Rectal smooth muscle tissue (tissue), 1 donor: Measurements from ENCODE around the gene CLBA1.

Experiments used
- H3K27ac ChIP-seq: one replicate; pipeline ENCODE4 v1.7.0; 2013; ENCODE audit warnings: low read depth, low read length, inconsistent platforms
- H3K27me3 ChIP-seq: one replicate; pipeline ENCODE4 v1.7.0; 2013; ENCODE audit warnings: low read length; ENCODE audit not compliant: control insufficient read depth, insufficient read depth
- H3K36me3 ChIP-seq: one replicate; pipeline ENCODE4 v1.7.0; 2013; ENCODE audit warnings: low read length; ENCODE audit not compliant: control insufficient read depth, insufficient read depth
- H3K4me1 ChIP-seq: one replicate; pipeline ENCODE4 v1.7.0; 2013; ENCODE audit warnings: low read length; ENCODE audit not compliant: control insufficient read depth, insufficient read depth
- H3K4me3 ChIP-seq: one replicate; pipeline ENCODE4 v1.7.0; 2013; ENCODE audit warnings: low read length
- H3K9ac ChIP-seq: one replicate; pipeline ENCODE4 v1.7.0; 2013; ENCODE audit warnings: low read length

CLBA1 gene

DNA sequence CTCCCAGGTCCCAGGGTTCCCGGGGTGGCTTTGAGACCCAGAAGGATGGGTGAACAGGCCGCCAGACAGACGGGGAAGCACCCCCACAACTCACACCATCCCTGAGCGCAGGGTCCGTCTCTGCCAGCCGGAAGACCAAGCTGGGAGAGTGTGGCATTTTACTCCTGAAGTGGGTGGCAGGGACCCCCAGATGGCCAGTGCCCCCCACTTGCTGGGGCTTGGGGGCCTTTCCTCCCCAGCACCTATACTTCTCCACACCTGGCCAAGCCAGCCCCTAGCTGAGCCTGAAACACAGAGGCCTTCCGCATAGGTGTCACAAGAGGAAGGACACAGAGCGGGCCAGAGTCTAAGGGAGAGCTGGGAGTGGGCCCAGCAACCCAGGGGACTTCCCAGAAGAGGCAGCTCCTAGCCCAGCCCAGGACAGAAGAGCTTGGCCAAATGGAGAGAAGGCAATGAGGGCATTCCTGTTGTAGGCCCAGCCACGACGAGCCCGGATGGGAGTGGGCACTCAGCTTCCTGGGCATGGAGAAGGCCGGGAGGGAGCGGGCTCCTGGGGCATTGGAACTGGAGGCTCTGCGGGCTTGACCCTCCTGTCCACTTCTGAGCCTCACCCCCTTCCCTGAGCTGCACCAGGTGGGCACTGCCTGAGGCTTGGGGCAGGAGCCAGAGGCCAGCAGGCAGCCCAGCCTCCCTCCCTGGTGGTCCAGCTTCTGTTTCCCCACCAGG, 10.8 kb upstream of the CLBA1 start:
- H3K9ac ChIP-seq = no peak overlapping the region
- H3K27me3 ChIP-seq = peaks cover 7% of the 10 kb centered on the region
- no peaks in the 10 kb centered on the region for H3K36me3 ChIP-seq
- H3K4me1 ChIP-seq = peaks cover 60% of the 10 kb centered on the region
- no peak overlapping the region for H3K4me3 ChIP-seq
- peak overlapping the region; percentile 97 for H3K27ac ChIP-seq

GRCh38 chr14:104975481-104976197, 9.9 kb upstream of the CLBA1 start:
- no peak overlapping the region for H3K4me3 ChIP-seq
- H3K27ac ChIP-seq = peak overlapping the region; percentile 29
- H3K36me3 ChIP-seq = no peaks in the 10 kb centered on the region
- peaks cover 62% of the 10 kb centered on the region for H3K4me1 ChIP-seq
- peaks cover 7% of the 10 kb centered on the region for H3K27me3 ChIP-seq
- no peak overlapping the region for H3K9ac ChIP-seq

DNA sequence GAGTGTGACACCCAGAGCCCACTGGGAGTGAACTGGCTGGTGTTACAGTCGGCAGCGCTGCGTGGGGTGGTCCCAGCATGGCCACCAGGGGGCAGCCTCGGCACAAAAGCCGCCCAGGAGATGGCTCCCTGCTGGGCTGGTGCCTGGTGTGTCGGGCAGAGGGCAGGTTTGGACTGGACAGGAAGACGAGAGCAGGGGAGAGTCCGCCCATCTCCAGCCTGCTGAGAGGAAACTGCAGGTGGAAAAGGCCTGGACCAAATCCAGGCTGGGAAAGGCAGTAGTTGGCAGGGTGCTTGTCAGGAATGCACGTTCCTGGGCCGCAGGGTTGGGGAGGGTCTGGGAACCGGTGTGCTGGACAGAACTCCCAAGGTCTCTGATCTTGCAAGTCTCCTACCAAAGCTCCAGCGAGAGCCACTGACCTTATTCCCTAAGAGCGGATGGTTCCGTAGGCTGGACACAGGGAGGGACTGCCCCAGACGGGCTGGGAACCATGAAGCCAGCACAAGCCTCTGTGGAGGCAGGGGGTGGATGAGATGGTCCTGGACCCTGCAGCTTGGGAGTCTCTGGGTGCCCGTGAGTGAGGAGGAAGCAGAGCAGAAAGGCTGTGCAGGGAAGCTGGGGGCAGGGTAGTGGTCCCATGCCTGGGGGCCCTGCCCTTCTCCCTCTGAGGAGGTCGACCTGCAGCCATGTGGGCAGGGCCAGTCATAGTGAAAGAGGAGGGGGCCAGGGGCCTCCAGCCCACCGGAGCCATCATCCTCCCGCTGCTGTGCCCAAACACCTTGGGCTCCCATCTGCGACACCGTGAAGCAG, 9.2 kb upstream of the CLBA1 start:
- Histone ChIP-seq H3K4me3 (no peak overlapping the region), H3K36me3 (no peaks in the 10 kb centered on the region), H3K9ac (no peak overlapping the region), H3K27ac (no peak overlapping the region), H3K27me3 (peaks cover 7% of the 10 kb centered on the region), H3K4me1 (peaks cover 55% of the 10 kb centered on the region)

DNA sequence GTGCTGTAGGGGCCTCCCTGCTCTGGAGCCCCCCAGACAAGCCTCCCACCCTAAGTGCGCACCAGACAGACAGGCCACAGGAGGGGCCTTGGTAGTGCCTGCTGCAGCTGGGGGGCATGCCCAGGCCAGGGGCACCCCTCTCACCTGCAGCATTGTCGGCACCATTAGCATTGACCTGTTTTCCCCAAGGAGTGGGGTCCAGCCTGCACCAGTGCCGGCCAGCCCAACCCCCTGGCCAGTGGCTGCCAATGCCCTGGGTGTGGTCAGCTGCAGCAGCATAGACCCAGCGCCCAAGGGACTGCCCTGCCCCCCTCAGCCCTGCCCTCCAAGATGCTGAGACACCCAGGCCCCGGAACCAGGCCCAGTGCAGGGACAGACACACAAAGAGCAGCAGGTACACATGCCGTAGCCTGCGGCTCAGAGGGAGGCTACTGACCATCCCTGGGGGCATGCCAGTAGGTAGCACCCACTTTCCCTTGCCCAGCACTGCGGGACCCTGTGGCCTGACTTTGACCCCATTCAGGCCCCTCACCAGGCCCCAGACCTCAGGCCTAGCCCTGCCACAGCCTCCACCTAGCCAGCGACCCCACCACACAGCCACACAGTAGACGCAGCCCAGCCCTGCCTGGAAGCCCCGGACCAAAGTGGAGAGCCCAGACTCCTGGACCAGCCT, 8.4 kb upstream of the CLBA1 start:
- Histone ChIP-seq H3K27ac (peak overlapping the region; percentile 32), H3K4me3 (peak overlapping the region; percentile 66), H3K36me3 (no peaks in the 10 kb centered on the region), H3K9ac (no peak overlapping the region), H3K4me1 (peaks cover 47% of the 10 kb centered on the region), H3K27me3 (peaks cover 7% of the 10 kb centered on the region)

- no peak within 1 kb of the TSS for H3K9ac ChIP-seq
- H3K4me1 ChIP-seq = peaks cover 39% of the 10 kb centered on the region
- H3K36me3 ChIP-seq = no peaks in the 10 kb centered on the region
- H3K27ac ChIP-seq = peak within 1 kb of the TSS; percentile 32
- peaks cover 7% of the 10 kb centered on the region for H3K27me3 ChIP-seq
- peak within 1 kb of the TSS; percentile 66 for H3K4me3 ChIP-seq
These were observed 7.6 kb upstream of the CLBA1 start, which contains the start of gene AHNAK2 for GRCh38 chr14:104977681-104978653. Gene AHNAK2 (minus strand): TSS chr14:104978374. CDS start chr14:104978237, 137 bp downstream.

GRCh38 chr14:104978746-104979691, 6.6 kb upstream of the CLBA1 start:
- Histone ChIP-seq H3K27ac (peak overlapping the region; percentile 39), H3K36me3 (no peaks in the 10 kb centered on the region), H3K27me3 (peaks cover 7% of the 10 kb centered on the region), H3K4me3 (no peak overlapping the region), H3K4me1 (peaks cover 32% of the 10 kb centered on the region), H3K9ac (no peak overlapping the region)

- Histone ChIP-seq H3K36me3 (no peaks in the 10 kb centered on the region), H3K4me3 (no peak overlapping the region), H3K27ac (peak overlapping the region; percentile 39), H3K27me3 (peaks cover 7% of the 10 kb centered on the region), H3K4me1 (peaks cover 22% of the 10 kb centered on the region), H3K9ac (no peak overlapping the region)
These were observed 5.6 kb upstream of the CLBA1 start for GRCh38 chr14:104979758-104980610.

DNA sequence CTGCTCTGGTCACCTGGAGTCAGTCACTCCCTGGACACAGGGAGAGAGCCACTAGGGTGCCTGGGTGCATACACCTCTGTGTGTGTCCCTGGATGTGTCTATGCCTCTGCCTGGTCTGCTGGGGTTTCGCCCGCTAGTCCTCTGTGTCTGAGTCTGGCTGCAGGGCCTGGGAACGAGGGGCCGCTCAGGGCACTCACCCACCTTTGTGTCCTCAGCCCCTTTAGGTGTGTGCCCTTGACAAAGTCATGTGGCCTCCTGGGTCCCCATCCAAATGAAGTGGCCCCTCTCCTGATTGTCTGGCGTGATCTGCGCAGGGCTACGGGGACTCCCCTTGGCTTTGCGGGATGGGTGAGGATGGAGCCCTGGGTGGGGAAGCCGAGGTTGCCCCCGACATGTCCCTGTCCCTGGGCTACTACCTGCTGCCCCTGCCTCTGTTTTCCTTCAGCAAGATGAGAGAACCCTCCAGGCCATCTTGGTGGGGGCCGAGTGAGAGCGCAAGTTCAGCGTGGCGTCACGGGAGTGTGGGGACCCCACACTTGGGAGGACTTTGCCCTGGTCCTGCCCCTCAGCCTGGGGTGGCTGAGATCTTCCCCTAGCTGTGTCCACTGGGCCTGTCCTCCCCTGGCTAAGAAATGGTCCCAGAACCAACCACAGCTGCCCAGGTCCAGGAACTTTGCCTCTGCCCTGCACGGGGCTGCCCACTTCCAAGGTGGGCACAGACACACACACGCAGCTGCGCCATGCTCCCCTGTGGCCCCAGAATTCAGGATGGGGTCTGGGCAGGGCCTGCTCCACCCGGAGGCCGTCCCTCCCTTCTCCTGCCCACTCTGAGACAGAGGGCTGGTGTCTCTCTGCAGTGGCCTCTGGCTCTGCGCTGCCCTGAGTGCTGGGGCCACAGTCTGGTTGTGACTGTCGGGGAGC, 4.7 kb upstream of the CLBA1 start:
- no peak overlapping the region for H3K4me3 ChIP-seq
- H3K4me1 ChIP-seq = peaks cover 14% of the 10 kb centered on the region
- H3K27me3 ChIP-seq = peaks cover 7% of the 10 kb centered on the region
- no peak overlapping the region for H3K9ac ChIP-seq
- no peaks in the 10 kb centered on the region for H3K36me3 ChIP-seq
- H3K27ac ChIP-seq = peak overlapping the region; percentile 39

DNA sequence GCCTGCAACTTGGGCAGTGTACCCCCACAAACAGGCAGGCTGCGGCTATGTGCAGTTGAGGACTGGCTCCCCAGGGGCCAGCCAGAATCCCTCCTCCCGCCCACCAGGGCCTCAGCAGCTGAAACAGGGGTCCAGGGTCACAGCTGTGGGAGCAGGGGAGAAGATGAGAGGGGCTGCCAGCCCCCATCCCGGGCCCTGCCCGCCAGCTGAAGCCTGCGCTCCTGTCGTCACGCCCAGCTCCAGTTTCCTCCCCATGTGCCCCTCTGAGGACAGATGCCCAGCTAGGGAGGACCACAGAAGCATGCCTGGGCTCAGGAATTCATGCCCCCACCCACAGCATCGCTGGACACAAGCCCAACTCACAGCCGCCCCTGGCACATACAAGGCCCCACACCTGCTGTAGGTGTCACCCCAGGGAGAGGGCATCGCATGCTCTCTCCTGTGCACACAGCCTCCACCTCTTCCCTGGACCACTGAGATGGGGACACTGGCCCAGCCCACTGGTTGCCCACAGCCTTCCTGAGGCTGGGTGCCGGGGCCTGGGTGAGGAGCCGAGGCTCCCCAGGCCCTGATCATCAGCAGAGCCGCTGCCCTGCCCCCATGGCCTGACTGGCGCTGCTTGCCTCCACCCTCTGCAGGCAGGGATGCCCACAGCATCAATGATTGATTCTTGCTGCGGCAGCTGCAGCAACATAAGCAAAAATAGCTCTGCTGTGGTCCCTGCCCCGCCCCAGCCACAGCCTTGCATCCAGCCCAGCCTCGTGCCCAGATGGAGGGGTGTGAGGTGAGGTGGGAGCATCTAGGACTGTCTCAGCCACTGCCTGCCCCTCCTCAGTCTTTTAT, 3.7 kb upstream of the CLBA1 start:
- Histone ChIP-seq H3K9ac (no peak overlapping the region), H3K27me3 (peaks cover 7% of the 10 kb centered on the region), H3K4me3 (no peak overlapping the region), H3K4me1 (peaks cover 16% of the 10 kb centered on the region), H3K36me3 (no peaks in the 10 kb centered on the region), H3K27ac (no peak overlapping the region)
